ENCODE measurements around the gene CWF19L1. TPM values are rescaled to one million over a fixed set of nuclear protein-coding genes. Genes with fewer than 3 reads are reported as not detected.

CWF19L1 gene
- total RNA-seq, 1 experiment from 2014 or later, result 54.3 TPM

Other genes starting within 250 kb of the CWF19L1 start
- not detected in 2 replicates for gene CPN1, start 185.8 kb downstream of the CWF19L1 start, total RNA-seq (2014; rRNA removed; shearing (Covaris generic))
- 63.0 and 72.1 TPM in 2 replicates for gene ERLIN1, start 81.6 kb downstream of the CWF19L1 start, total RNA-seq (2014; rRNA removed; shearing (Covaris generic))
- gene CHUK, start 38.0 kb downstream of the CWF19L1 start, total RNA-seq (2014; rRNA removed; shearing (Covaris generic)), result 44.8 and 51.1 TPM in 2 replicates
- gene BLOC1S2, start 19.0 kb upstream of the CWF19L1 start, total RNA-seq (2014; rRNA removed; shearing (Covaris generic)), result 113 and 127 TPM in 2 replicates
- not detected in 2 replicates for gene PKD2L1, start 62.6 kb upstream of the CWF19L1 start, total RNA-seq (2014; rRNA removed; shearing (Covaris generic))
- 249 and 398 TPM in 2 replicates for gene SCD, start 79.6 kb upstream of the CWF19L1 start, total RNA-seq (2014; rRNA removed; shearing (Covaris generic))
- not detected in 2 replicates for gene WNT8B, start 195.4 kb upstream of the CWF19L1 start, total RNA-seq (2014; rRNA removed; shearing (Covaris generic))

All from A172 (cell line).